MCF 10A (cell line): ENCODE results near the gene HNRNPD. TPM values are rescaled to one million over a fixed set of nuclear protein-coding genes. Genes with fewer than 3 reads are reported as not detected.

Source experiments
- BruUV-seq: library from RNA; stranded (reverse); fragments of 400-500 nt; replicated peaks from 2 replicates; lab custom pipeline; 2021; lab: Mats Ljungman, UMichigan
- CTCF ChIA-PET: fragments of 300-600 bp; sonication (Branson Sonifier 250); formaldehyde crosslinking; extraction: SDS; loops from one replicate; lab custom pipeline; 2021; ENCODE audit warnings: antibody characterized with exemption, inconsistent platforms; lab: Yijun Ruan, JAX
- POLR2A ChIA-PET: fragments of 300-600, 350-650 bp; sonication (Branson Sonifier 250); formaldehyde crosslinking; extraction: SDS; loops from one replicate; lab custom pipeline; 2020; ENCODE audit warnings: antibody characterized with exemption, inconsistent platforms; lab: Yijun Ruan, JAX
- DNase-seq: peaks from one replicate; pipeline ENCODE4 v3.0.0-alpha.2; 2018; ENCODE audit not compliant: unreplicated experiment
- H3K27ac Mint-ChIP-seq: one replicate; pipeline ENCODE4 v1.8.0; 2022; ENCODE audit warnings: mild to moderate bottlenecking, low read depth, mixed read lengths; ENCODE audit not compliant: unreplicated experiment
- H3K27me3 Mint-ChIP-seq: one replicate; pipeline ENCODE4 v1.8.0; 2022; ENCODE audit warnings: mixed read lengths; ENCODE audit not compliant: insufficient read depth, unreplicated experiment
- H3K36me3 Mint-ChIP-seq: one replicate; pipeline ENCODE4 v1.8.0; 2022; ENCODE audit warnings: mild to moderate bottlenecking, moderate library complexity, mixed read lengths; ENCODE audit not compliant: insufficient read depth, unreplicated experiment
- H3K4me1 Mint-ChIP-seq: one replicate; pipeline ENCODE4 v1.8.0; 2022; ENCODE audit warnings: mixed read lengths; ENCODE audit not compliant: insufficient read depth, unreplicated experiment
- H3K4me3 Mint-ChIP-seq: one replicate; pipeline ENCODE4 v1.8.0; 2022; ENCODE audit warnings: mild to moderate bottlenecking, moderate library complexity, mixed read lengths; ENCODE audit not compliant: unreplicated experiment
- H3K9me3 Mint-ChIP-seq: one replicate; pipeline ENCODE4 v1.8.0; 2022; ENCODE audit warnings: mixed read lengths; ENCODE audit not compliant: unreplicated experiment
- CTCF ChIP-seq: fragments of 200-600 bp; IDR thresholded peaks from one replicate; pipeline ENCODE4 v1.8.0; 2022; ENCODE audit warnings: antibody characterized with exemption, mild to moderate bottlenecking; ENCODE audit not compliant: unreplicated experiment
- intact Hi-C: fragments of 100-400 bp; cut with micrococcal nuclease; formaldehyde crosslinking; loops from 2 replicates; pipeline ENCODE4 v1.14.1; 2022
- total RNA-seq: library from RNA; stranded (reverse); gene quantifications from 2 replicates; pipeline ENCODE4 v1.2.3, GENCODE V29; 2022

Gene HNRNPD
- total RNA-seq, 1 experiment from 2014 or later: 308 TPM

- Mint-ChIP-seq H3K4me1 (peaks cover 27% of the 10 kb centered on the region), H3K27me3 (no peaks in the 10 kb centered on the region), H3K9me3 (no peaks in the 10 kb centered on the region), H3K27ac (peak overlapping the region; percentile 3), H3K4me3 (peak overlapping the region; percentile 43), H3K36me3 (peaks cover 5% of the 10 kb centered on the region)
- TF ChIP-seq CTCF: peak; percentile 25
- no TSS peak for BruUV-seq
- CTCF ChIA-PET: interaction anchor here (0.6 to 5.8 kb wide), 14 partner anchors 9 to 453 kb away, joined by 3 to 38 read pairs (median 4); no protein-coding TSS in a partner anchor
- peak; percentile 97 for DNase-seq
- POLR2A ChIA-PET: interaction anchor here (0.6 to 7.8 kb wide), 14 partner anchors 10 to 512 kb away, joined by 3 to 168 read pairs (median 4); partner anchors contain the start of gene HNRNPDL
- intact Hi-C loops: no loop called here
These were observed 6.6 kb upstream of the HNRNPD start for GRCh38 chr4:82380344-82380743.

- Mint-ChIP-seq H3K4me3 (peak overlapping the region; percentile 100), H3K27ac (no peak overlapping the region), H3K36me3 (peaks cover 31% of the 10 kb centered on the region), H3K4me1 (peaks cover 27% of the 10 kb centered on the region), H3K9me3 (no peaks in the 10 kb centered on the region), H3K27me3 (no peaks in the 10 kb centered on the region)
- intact Hi-C loops: loop anchor here (10.0 kb wide), 1 partner anchor 659 kb away; the partner anchor contains the start of gene COPS4
- ChIA-PET CTCF (interaction anchor here (0.5 to 0.7 kb wide), 3 partner anchors 60 to 332 kb away, joined by 3 to 4 read pairs (median 3); no protein-coding TSS in a partner anchor), POLR2A (interaction anchor here (0.6 to 6.9 kb wide), 6 partner anchors 9 to 524 kb away, joined by 3 to 240 read pairs (median 22); partner anchors contain the start of genes HNRNPDL and THAP9)
- TF ChIP-seq CTCF: no peak
- no TSS peak for BruUV-seq
- no peak for DNase-seq
These were observed 2.3 kb upstream of the HNRNPD start for GRCh38 chr4:82376109-82376508.

- peak overlapping the region; percentile 100 for H3K27ac Mint-ChIP-seq
- intact Hi-C loops: loop anchor here (10.0 kb wide), 1 partner anchor 661 kb away; the partner anchor contains the start of gene COPS4
- no peak for TF ChIP-seq CTCF
- no peaks in the 10 kb centered on the region for H3K9me3 Mint-ChIP-seq
- peaks cover 34% of the 10 kb centered on the region for H3K4me1 Mint-ChIP-seq
- ChIA-PET CTCF (interaction anchor here (1.4 to 3.8 kb wide), 2 partner anchors 13 to 58 kb away, joined by 3 to 23 read pairs; no protein-coding TSS in a partner anchor), POLR2A (interaction anchor here (0.7 to 6.9 kb wide), 17 partner anchors 12 to 662 kb away, joined by 3 to 240 read pairs (median 10); partner anchors contain the start of genes COPS4, HNRNPDL and THAP9)
- TSS peak; percentile 21 for BruUV-seq
- peaks cover 50% of the 10 kb centered on the region for H3K36me3 Mint-ChIP-seq
- peak overlapping the region; percentile 100 for H3K4me3 Mint-ChIP-seq
- no peak for DNase-seq
- H3K27me3 Mint-ChIP-seq: no peaks in the 10 kb centered on the region
These were observed 340 bp downstream of the HNRNPD start for GRCh38 chr4:82373486-82373815.
